GM23338 (cell line): ENCODE results near the gene PDE4D. TPM values are rescaled to one million over a fixed set of nuclear protein-coding genes. Genes with fewer than 3 reads are reported as not detected.

Experiments
- ATAC-seq: fragments of 200-7000 bp; cut with Tn5 transposase; 3 replicates; pipeline ENCODE4 v1.9.1; 2020
- DNase-seq: peaks from one replicate; pipeline ENCODE4 v3.0.0-alpha.2; 2015; ENCODE audit warnings: low spot score
- H2AFZ ChIP-seq: fragments of 200-600 bp; sonication (generic); 2 replicates; pipeline ENCODE4 v1.8.0; 2016; ENCODE audit warnings: antibody characterized with exemption, mild to moderate bottlenecking, moderate library complexity
- H3F3A ChIP-seq: fragments of 200-600 bp; sonication (generic); replicated peaks from 2 replicates; pipeline ENCODE4 v1.8.0; 2017; ENCODE audit warnings: antibody characterized with exemption, mixed run types, low read depth
- H3K27ac ChIP-seq: fragments of 200-600 bp; sonication (generic); 2 replicates; pipeline ENCODE4 v1.6.1; 2016; ENCODE audit warnings: low read depth
- H3K27me3 ChIP-seq: fragments of 200-600 bp; sonication (generic); 2 replicates; pipeline ENCODE4 v1.8.0; 2016; ENCODE audit warnings: mild to moderate bottlenecking, mixed run types, moderate library complexity; ENCODE audit not compliant: insufficient read depth
- H3K36me3 ChIP-seq: fragments of 200-600 bp; sonication (generic); 2 replicates; pipeline ENCODE4 v1.8.0; 2016; ENCODE audit warnings: mild to moderate bottlenecking; ENCODE audit not compliant: insufficient read depth
- H3K4me1 ChIP-seq: fragments of 200-600 bp; sonication (generic); 2 replicates; pipeline ENCODE4 v1.8.0; 2016; ENCODE audit warnings: mild to moderate bottlenecking, moderate library complexity; ENCODE audit not compliant: insufficient read depth
- H3K4me2 ChIP-seq: fragments of 200-600 bp; sonication (generic); 2 replicates; pipeline ENCODE4 v1.7.1; 2017; ENCODE audit warnings: mixed run types
- H3K4me3 ChIP-seq: fragments of 200-600 bp; sonication (generic); 2 replicates; pipeline ENCODE4 v1.6.1; 2016; ENCODE audit warnings: mixed run types
- H3K79me2 ChIP-seq: fragments of 200-600 bp; sonication (generic); replicated peaks from 2 replicates; pipeline ENCODE4 v1.8.0; 2017; ENCODE audit warnings: mild to moderate bottlenecking; ENCODE audit not compliant: insufficient read depth
- H3K9me2 ChIP-seq: fragments of 200-600 bp; sonication (generic); 2 replicates; pipeline ENCODE4 v1.8.0; 2017; ENCODE audit not compliant: insufficient read depth
- H4K20me1 ChIP-seq: fragments of 200-600 bp; sonication (generic); replicated peaks from 2 replicates; pipeline ENCODE4 v1.8.0; 2017; ENCODE audit warnings: mild to moderate bottlenecking; ENCODE audit not compliant: insufficient read depth
- H3K27ac Mint-ChIP-seq: 2 replicates; pipeline ENCODE4 v1.8.0; 2020; ENCODE audit warnings: inconsistent platforms, mild to moderate bottlenecking, moderate library complexity, mixed read lengths
- H3K27me3 Mint-ChIP-seq: 3 replicates; pipeline ENCODE4 v1.8.0; 2022; ENCODE audit warnings: low read depth, mild to moderate bottlenecking, moderate library complexity, mixed read lengths, inconsistent platforms; ENCODE audit not compliant: insufficient read depth, poor library complexity
- H3K36me3 Mint-ChIP-seq: 3 replicates; pipeline ENCODE4 v1.8.0; 2021; ENCODE audit warnings: low read depth, mild to moderate bottlenecking, inconsistent platforms, moderate library complexity, mixed read lengths
- H3K4me1 Mint-ChIP-seq: 3 replicates; pipeline ENCODE4 v1.8.0; 2020; ENCODE audit warnings: mild to moderate bottlenecking, inconsistent platforms, mixed read lengths
- H3K4me3 Mint-ChIP-seq: 3 replicates; pipeline ENCODE4 v1.8.0; 2021; ENCODE audit warnings: moderate library complexity, mild to moderate bottlenecking, inconsistent platforms, mixed read lengths
- H3K9me3 Mint-ChIP-seq: 3 replicates; pipeline ENCODE4 v1.8.0; 2020; ENCODE audit warnings: moderate library complexity, mild to moderate bottlenecking, inconsistent platforms, mixed read lengths
- CTCF ChIP-seq, 2 experiments: fragments of 200-600 bp in 1 of 2; sonication (generic) in 1 of 2; conservative IDR thresholded peaks; 2 replicates each; pipeline versions ENCODE4 v1.5.1 to v1.6.1; 2016 to 2017; ENCODE audit warnings: antibody characterized with exemption in 2 of 2, low read depth in 2 of 2, mild to moderate bottlenecking in 2 of 2, moderate library complexity in 1 of 2
- EZH2 ChIP-seq: fragments of 200-600 bp; sonication (generic); IDR thresholded peaks from one replicate; pipeline ENCODE4 v1.8.0; 2017; ENCODE audit warnings: antibody characterized with exemption, mild to moderate bottlenecking, low read depth; ENCODE audit not compliant: unreplicated experiment
- EZH2phosphoT487 ChIP-seq: fragments of 200-600 bp; sonication (generic); IDR thresholded peaks from one replicate; pipeline ENCODE4 v1.8.1; 2018; ENCODE audit warnings: antibody characterized with exemption; ENCODE audit not compliant: unreplicated experiment
- POLR2AphosphoS5 ChIP-seq: IDR thresholded peaks from 2 replicates; pipeline ENCODE4 v1.6.1; 2016; ENCODE audit warnings: antibody characterized with exemption, low read depth
- REST ChIP-seq: IDR thresholded peaks from one replicate; pipeline ENCODE4 v1.6.1; 2018; ENCODE audit warnings: antibody characterized with exemption; ENCODE audit not compliant: unreplicated experiment
- ZNF114 ChIP-seq: fragments of 250-450 bp; sonication (Bioruptor Pico); IDR thresholded peaks from 2 replicates; pipeline ENCODE4 v1.5.0; 2020; ENCODE audit warnings: mild to moderate bottlenecking, moderate library complexity
- polyA plus RNA-seq: library from polyadenylated mRNA; unstranded; fragments of >200 nt; fragmentation: Nextera tagmentation; extraction: Ambion mirVana; gene quantifications from 2 replicates; pipeline ENCODE4 v1.2.1, GENCODE V29; 2016
- total RNA-seq: library from RNA; depleted of rRNA; stranded (reverse); fragments of >200 nt; shearing (Covaris generic); gene quantifications from 2 replicates; pipeline ENCODE4 v1.2.3, GENCODE V29; 2014

The PDE4D gene
- total and polyA plus RNA-seq, 2 experiments from 2014 or later = 2.1 to 4.7 TPM

GRCh38 chr5:59674763-59675162 is 218.8 kb downstream of the PDE4D start (continued):
- TF ChIP-seq REST (no peak), POLR2AphosphoS5 (no peak), EZH2phosphoT487 (no peak), EZH2 (no peak), ZNF114 (CRISPR knock-in tag) (no peak)

GRCh38 chr5:59673438-59674058 is 220.0 kb downstream of the PDE4D start:
- H3K27me3 Mint-ChIP-seq = no peaks in the 10 kb centered on the region
- H3K27ac Mint-ChIP-seq = no peak overlapping the region

More at GRCh38 chr5:59673438-59674058, 220.0 kb downstream of the PDE4D start:
- Histone ChIP-seq H3K36me3 (no peaks in the 10 kb centered on the region), H3K27ac (no peak overlapping the region), H3K4me2 (no peak overlapping the region), H3K4me1 (no peaks in the 10 kb centered on the region), H3K79me2 (no peaks in the 10 kb centered on the region), H3K27me3 (no peaks in the 10 kb centered on the region), H2AFZ (no peak overlapping the region), H4K20me1 (no peaks in the 10 kb centered on the region), H3F3A (no peaks in the 10 kb centered on the region), H3K4me3 (no peak overlapping the region), H3K9me2 (no peaks in the 10 kb centered on the region)
- ATAC-seq (no peak; the same call in 1 of the 3 replicates), DNase-seq (peak; percentile 76)
- Mint-ChIP-seq H3K36me3 (no peaks in the 10 kb centered on the region), H3K4me3 (no peak overlapping the region), H3K9me3 (no peaks in the 10 kb centered on the region), H3K4me1 (peaks cover 3% of the 10 kb centered on the region; the same call in 1 of the 3 replicates)
- TF ChIP-seq EZH2 (no peak), CTCF (conservative IDR thresholded peaks at IDR 0.05; ENCODE audit: low read depth in 2 of 2) (peak; percentile 79 to 95)
